SH-SY5Y (cell line): ENCODE data around the gene MBNL1.

Experiments used
- GATA2 ChIP-seq: IDR thresholded peaks from 2 replicates; pipeline ENCODE4 v1.6.1; 2011; ENCODE audit warnings: mild to moderate bottlenecking, low read depth, low read length
- GATA3 ChIP-seq: IDR thresholded peaks from 2 replicates; pipeline ENCODE4 v1.6.1; 2011; ENCODE audit warnings: low read depth, mild to moderate bottlenecking, low read length, moderate library complexity

- TF ChIP-seq GATA3, result no peak
- no peak for TF ChIP-seq GATA2
Measured at GRCh38 chr3:152313914-152314313, 45.2 kb downstream of the MBNL1 start.
